ENCODE measurements around the gene SIGLEC12. TPM values are rescaled to one million over a fixed set of nuclear protein-coding genes. Genes with fewer than 3 reads are reported as not detected.

The SIGLEC12 gene
- total and polyA plus RNA-seq, 2 of the 13 experiments (the other 11 are each of a cell fraction or from before 2014, with no cell fraction given): not detected

DNA sequence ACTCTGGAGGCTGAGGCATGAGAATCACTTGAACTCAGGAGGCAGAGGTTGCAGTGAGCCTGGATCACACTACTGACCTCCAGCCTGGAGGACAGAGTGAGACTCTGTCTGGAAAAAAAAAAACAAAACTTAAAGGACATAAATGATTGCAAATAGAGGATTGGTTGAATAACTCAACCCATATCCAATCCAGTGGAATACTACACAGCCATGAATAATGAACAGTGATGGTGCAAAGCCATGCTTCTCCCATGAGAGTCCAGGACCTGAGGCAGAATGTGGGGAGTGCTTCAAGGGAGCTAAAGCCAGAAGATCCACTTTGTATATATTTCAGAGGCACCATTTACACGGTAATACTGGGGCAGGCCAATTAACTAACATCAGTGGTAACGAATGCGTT, 25.4 kb downstream of the SIGLEC12 start:
- H3K27ac ChIP-seq (ENCODE audit: extremely low read length, insufficient read depth, low read length): no peak overlapping the region
- no peak overlapping the region for H3K9ac ChIP-seq (ENCODE audit: insufficient read depth, low read depth, low read length)
- TF ChIP-seq CHCHD3 (CRISPR knock-in tag; IDR thresholded peaks at IDR 0.05) (no peak), SIN3A (IDR thresholded peaks at IDR 0.05; ENCODE audit: borderline replicate concordance, low read depth, low read length) (no peak), HOXA7 (CRISPR knock-in tag; IDR thresholded peaks at IDR 0.05) (no peak), TBL1XR1 (IDR thresholded peaks at IDR 0.05; ENCODE audit: borderline replicate concordance, low read length, partially characterized antibody) (no peak)
- TF ChIP-seq, protein P1, sequence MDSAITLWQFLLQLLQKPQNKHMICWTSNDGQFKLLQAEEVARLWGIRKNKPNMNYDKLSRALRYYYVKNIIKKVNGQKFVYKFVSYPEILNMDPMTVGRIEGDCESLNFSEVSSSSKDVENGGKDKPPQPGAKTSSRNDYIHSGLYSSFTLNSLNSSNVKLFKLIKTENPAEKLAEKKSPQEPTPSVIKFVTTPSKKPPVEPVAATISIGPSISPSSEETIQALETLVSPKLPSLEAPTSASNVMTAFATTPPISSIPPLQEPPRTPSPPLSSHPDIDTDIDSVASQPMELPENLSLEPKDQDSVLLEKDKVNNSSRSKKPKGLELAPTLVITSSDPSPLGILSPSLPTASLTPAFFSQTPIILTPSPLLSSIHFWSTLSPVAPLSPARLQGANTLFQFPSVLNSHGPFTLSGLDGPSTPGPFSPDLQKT (CRISPR knock-in tag; IDR thresholded peaks at IDR 0.05; ENCODE audit: borderline replicate concordance): no peak
- no peak for FAIRE-seq
- H4K20me1 ChIP-seq (ENCODE audit: insufficient read depth, low read length): no peaks in the 10 kb centered on the region
- peaks cover 37% of the 10 kb centered on the region for H3K4me1 ChIP-seq (ENCODE audit: insufficient read depth, low read length)
- CTCF ChIA-PET (ENCODE audit: low intra/inter-chr PET ratio, low total read pairs): interaction anchor here (5.1 kb wide), 1 partner anchor 38 kb away, joined by 51 read pairs; no protein-coding TSS in a partner anchor
- intact Hi-C loops (cut with micrococcal nuclease; ENCODE audit: unreplicated experiment): loop anchor here (10.0 kb wide), 1 partner anchor 759 kb away; no protein-coding TSS in a partner anchor
- H3K79me2 ChIP-seq (ENCODE audit: insufficient read depth, low read length): no peaks in the 10 kb centered on the region
- H3K27me3 ChIP-seq (ENCODE audit: control insufficient read depth in 1 of 2, insufficient read depth in 2 of 2, low read length in 2 of 2): no peaks in the 10 kb centered on the region
- in situ Hi-C loops (cut with HindIII; ENCODE audit: extremely low pct_ligation_motif_present, low pct_unique_long_range_greater_than_20kb): loop anchor here (10.0 kb wide), 1 partner anchor 179 kb away; no protein-coding TSS in a partner anchor
- BruUV-seq (replicated peaks): no TSS peak
- no peaks in the 10 kb centered on the region for H3K9me3 ChIP-seq (ENCODE audit: low read length)
- POLR2A ChIA-PET: no interaction called here
- 32% methylated on average over 3 of the region's 3 CpGs for WGBS (ENCODE audit: low lambda C conversion rate)
- DNase-seq (ENCODE audit: low spot score): no peak
- no peak overlapping the region for H3K4me3 ChIP-seq (replicated peaks in 1 of 3; ENCODE audit: insufficient read depth in 1 of 3, low read depth in 2 of 3, low read length in 3 of 3)
- H3K4me2 ChIP-seq (ENCODE audit: low read depth, low read length): no peak overlapping the region
- H2AFZ ChIP-seq (ENCODE audit: low read length): no peak overlapping the region
- H3K36me3 ChIP-seq (replicated peaks in 1 of 2; ENCODE audit: control insufficient read depth in 1 of 2, insufficient read depth in 2 of 2, low read length in 2 of 2): no peaks in the 10 kb centered on the region
- no peak for ATAC-seq

GRCh38 chr19:51473009-51473707, 28.4 kb downstream of the SIGLEC12 start:
- intact Hi-C loops (cut with micrococcal nuclease; ENCODE audit: unreplicated experiment) (loop anchor here (1.0 to 10.0 kb wide), 3 partner anchors 42 to 762 kb away; no protein-coding TSS in a partner anchor), in situ Hi-C loops (cut with HindIII; ENCODE audit: extremely low pct_ligation_motif_present, low pct_unique_long_range_greater_than_20kb) (loop anchor here (10.0 kb wide), 1 partner anchor 182 kb away; no protein-coding TSS in a partner anchor)
- Histone ChIP-seq H2AFZ (ENCODE audit: low read length) (no peak overlapping the region), H3K9ac (ENCODE audit: insufficient read depth, low read depth, low read length) (no peak overlapping the region), H3K27me3 (ENCODE audit: control insufficient read depth in 1 of 2, insufficient read depth in 2 of 2, low read length in 2 of 2) (no peaks in the 10 kb centered on the region), H4K20me1 (ENCODE audit: insufficient read depth, low read length) (no peaks in the 10 kb centered on the region), H3K79me2 (ENCODE audit: insufficient read depth, low read length) (no peaks in the 10 kb centered on the region), H3K4me2 (ENCODE audit: low read depth, low read length) (no peak overlapping the region), H3K27ac (ENCODE audit: extremely low read length, insufficient read depth, low read length) (no peak overlapping the region), H3K4me3 (replicated peaks in 1 of 3; ENCODE audit: insufficient read depth in 1 of 3, low read depth in 2 of 3, low read length in 3 of 3) (no peak overlapping the region), H3K36me3 (replicated peaks in 1 of 2; ENCODE audit: control insufficient read depth in 1 of 2, insufficient read depth in 2 of 2, low read length in 2 of 2) (no peaks in the 10 kb centered on the region), H3K9me3 (ENCODE audit: low read length) (no peaks in the 10 kb centered on the region), H3K4me1 (ENCODE audit: insufficient read depth, low read length) (peaks cover 29% of the 10 kb centered on the region)
- ATAC-seq (peak; percentile 77), FAIRE-seq (peak; percentile 64), DNase-seq (ENCODE audit: low spot score) (peak; percentile 56)
- ChIA-PET CTCF (ENCODE audit: low intra/inter-chr PET ratio, low total read pairs) (interaction anchor here (0.7 to 5.1 kb wide), 5 partner anchors 38 to 188 kb away, joined by 3 to 51 read pairs (median 11); no protein-coding TSS in a partner anchor), POLR2A (interaction anchor here (1.5 kb wide), 1 partner anchor 105 kb away, joined by 4 read pairs; no protein-coding TSS in a partner anchor)
- WGBS (ENCODE audit: low lambda C conversion rate): 42% methylated on average over 7 of the region's 7 CpGs
- no TSS peak for BruUV-seq (replicated peaks)
- TF ChIP-seq ZNF362 (CRISPR knock-in tag; IDR thresholded peaks at IDR 0.05; ENCODE audit: borderline replicate concordance) (no peak), MIER2 (CRISPR knock-in tag; IDR thresholded peaks at IDR 0.05) (peak; percentile 57; the same call in 1 of the 2 replicates), STAG1 (CRISPR knock-in tag; IDR thresholded peaks at IDR 0.05) (peak; percentile 81)
- TF ChIP-seq, protein P2, sequence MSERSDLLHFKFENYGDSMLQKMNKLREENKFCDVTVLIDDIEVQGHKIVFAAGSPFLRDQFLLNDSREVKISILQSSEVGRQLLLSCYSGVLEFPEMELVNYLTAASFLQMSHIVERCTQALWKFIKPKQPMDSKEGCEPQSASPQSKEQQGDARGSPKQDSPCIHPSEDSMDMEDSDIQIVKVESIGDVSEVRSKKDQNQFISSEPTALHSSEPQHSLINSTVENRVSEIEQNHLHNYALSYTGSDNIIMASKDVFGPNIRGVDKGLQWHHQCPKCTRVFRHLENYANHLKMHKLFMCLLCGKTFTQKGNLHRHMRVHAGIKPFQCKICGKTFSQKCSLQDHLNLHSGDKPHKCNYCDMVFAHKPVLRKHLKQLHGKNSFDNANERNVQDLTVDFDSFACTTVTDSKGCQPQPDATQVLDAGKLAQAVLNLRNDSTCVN (CRISPR knock-in tag; IDR thresholded peaks at IDR 0.05; ENCODE audit: borderline replicate concordance): no peak

All from HepG2 (cell line).